ENCODE measurements around the gene APBB2.

DNA sequence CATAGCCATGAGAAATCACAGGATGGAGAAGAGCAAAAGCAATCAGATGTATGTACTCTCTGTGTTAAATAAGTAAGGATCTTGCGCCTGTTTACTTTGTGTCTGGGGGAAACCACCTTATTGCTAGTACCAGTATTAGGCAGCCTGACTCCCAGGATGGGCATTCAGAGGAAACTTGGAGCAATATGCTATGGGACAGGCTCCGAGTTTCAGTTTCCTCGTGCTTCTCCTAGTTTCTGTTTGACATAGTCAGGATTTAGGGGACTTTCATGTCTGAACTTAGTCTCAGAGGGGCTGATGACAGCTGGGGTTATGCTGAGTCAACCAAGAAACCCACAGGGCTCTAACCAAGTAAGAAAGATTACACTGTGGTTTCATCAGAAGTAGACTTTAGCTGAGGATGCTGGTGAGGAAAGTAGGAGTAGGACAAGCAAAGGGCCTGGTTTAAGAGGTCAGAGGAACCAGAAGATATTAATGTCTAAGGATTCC, 451.1 kb downstream of the APBB2 start:
- TF ChIP-seq, protein P1, sequence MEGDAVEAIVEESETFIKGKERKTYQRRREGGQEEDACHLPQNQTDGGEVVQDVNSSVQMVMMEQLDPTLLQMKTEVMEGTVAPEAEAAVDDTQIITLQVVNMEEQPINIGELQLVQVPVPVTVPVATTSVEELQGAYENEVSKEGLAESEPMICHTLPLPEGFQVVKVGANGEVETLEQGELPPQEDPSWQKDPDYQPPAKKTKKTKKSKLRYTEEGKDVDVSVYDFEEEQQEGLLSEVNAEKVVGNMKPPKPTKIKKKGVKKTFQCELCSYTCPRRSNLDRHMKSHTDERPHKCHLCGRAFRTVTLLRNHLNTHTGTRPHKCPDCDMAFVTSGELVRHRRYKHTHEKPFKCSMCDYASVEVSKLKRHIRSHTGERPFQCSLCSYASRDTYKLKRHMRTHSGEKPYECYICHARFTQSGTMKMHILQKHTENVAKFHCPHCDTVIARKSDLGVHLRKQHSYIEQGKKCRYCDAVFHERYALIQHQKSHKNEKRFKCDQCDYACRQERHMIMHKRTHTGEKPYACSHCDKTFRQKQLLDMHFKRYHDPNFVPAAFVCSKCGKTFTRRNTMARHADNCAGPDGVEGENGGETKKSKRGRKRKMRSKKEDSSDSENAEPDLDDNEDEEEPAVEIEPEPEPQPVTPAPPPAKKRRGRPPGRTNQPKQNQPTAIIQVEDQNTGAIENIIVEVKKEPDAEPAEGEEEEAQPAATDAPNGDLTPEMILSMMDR (conservative IDR thresholded peaks at IDR 0.05): no peak
- TF ChIP-seq ZFX (IDR thresholded peaks at IDR 0.05): no peak
